Right lobe of liver (tissue), 6 donors: ENCODE results near the gene MYPOP. TPM values are rescaled to one million over a fixed set of nuclear protein-coding genes. Genes with fewer than 3 reads are reported as not detected.

Experiments used
- ATAC-seq, 4 donors: fragments of 200-7000 bp; cut with Tn5 transposase; one replicate each; pipeline ENCODE4 v1.9.1; 2020; ENCODE audit warnings: mild to moderate bottlenecking in 4 of 4, moderate library complexity in 4 of 4
- DNase-seq, 3 donors: peaks; one replicate each; pipeline ENCODE4 v3.0.0-alpha.2; 2020
- H3K27ac ChIP-seq, 3 donors: fragments of 200-600 bp; one replicate each; pipeline ENCODE4 v1.8.0; 2022
- H3K27me3 ChIP-seq, 2 donors: fragments of 200-600 bp; one replicate each; pipeline ENCODE4 v1.8.0; 2022
- H3K36me3 ChIP-seq, 4 donors: fragments of 200-600 bp; sonication (generic) in 1 of 4; one replicate each; pipeline versions ENCODE4 v1.5.1 to v1.8.0; 2017 to 2022; ENCODE audit warnings: control low read depth in 1 of 4
- H3K4me1 ChIP-seq, 4 donors: fragments of 200-600 bp; sonication (generic) in 1 of 4; one replicate each; pipeline versions ENCODE4 v1.5.1 to v1.8.0; 2017 to 2022; ENCODE audit warnings: control low read depth in 1 of 4
- H3K4me3 ChIP-seq, 3 donors: fragments of 200-600 bp; one replicate each; pipeline ENCODE4 v1.8.0; 2022
- H3K9me3 ChIP-seq, 4 donors: fragments of 200-600 bp; sonication (generic) in 1 of 4; one replicate each; pipeline versions ENCODE4 v1.5.1 to v1.8.0; 2017 to 2022; ENCODE audit warnings: control low read depth in 1 of 4
- CTCF ChIP-seq, 4 donors: fragments of 200-600 bp in 3 of 4; fragments of 450-650 bp in 1 of 4; IDR thresholded peaks; one replicate each; pipeline versions ENCODE4 v1.5.1 to v1.8.0; 2016 to 2022; ENCODE audit warnings: antibody characterized with exemption in 4 of 4, mild to moderate bottlenecking in 2 of 4
- POLR2A ChIP-seq: fragments of 450-650 bp; IDR thresholded peaks from one replicate; pipeline ENCODE4 v1.6.1; 2017; ENCODE audit warnings: antibody characterized with exemption, mild to moderate bottlenecking
- WGBS: methylation state at CpG from one replicate; pipeline ENCODE4 v1.1.6; 2018; ENCODE audit warnings: low coverage, low lambda C conversion rate; ENCODE audit not compliant: insufficient coverage; ENCODE audit errors: missing lambda C conversion rate; 5-methylcytosine and 5-hydroxymethylcytosine counted together
- intact Hi-C, 2 donors: fragments of 100-400 bp; cut with DNase I; formaldehyde crosslinking; loops; one replicate each; pipeline versions ENCODE4 v1.11.2 to v1.14.1; 2022
- total RNA-seq, 6 experiments: library from RNA; depleted of rRNA in 2 of 6; stranded (reverse); fragments of >200 nt in 2 of 6; fragmentation: NEBNext Ultra II Directional in 3 of 6; extraction: Animal tissue kit (Norgen Biotek cat#: 25700) in 3 of 6; gene quantifications; one replicate each; pipeline versions ENCODE4 v1.1.0 to v1.2.4, GENCODE V29; 2016 to 2023
- donor health status: DM: no; HTN: yes; CAD: no.
- donor health status: DM: no; HTN: no; CAD: no.
- donor health status: DM: no; HTN: no; CAD: no.
- donor health status: DM: no; HTN: yes; CAD: no.
- donor health status: DM: no; HTN: yes; CAD: no.

Gene MYPOP
- total RNA-seq, 6 experiments from 2014 or later = 2.5 to 5.2 (median 3.9) TPM

GRCh38 chr19:45938733-45939319 is 36.4 kb upstream of the MYPOP start:
- no peaks in the 10 kb centered on the region for H3K27me3 ChIP-seq
- H3K27ac ChIP-seq = no peak overlapping the region
- ATAC-seq (no peak), DNase-seq (no peak)
- H3K4me3 ChIP-seq = no peak overlapping the region
- TF ChIP-seq CTCF (IDR thresholded peaks at IDR 0.05) (no peak), POLR2A (no peak)
- intact Hi-C loops = no loop called here
- H3K4me1 ChIP-seq = no peaks in the 10 kb centered on the region
- 88% methylated on average over 3 of the region's 3 CpGs for WGBS
- H3K36me3 ChIP-seq = no peaks in the 10 kb centered on the region
- H3K9me3 ChIP-seq = no peaks in the 10 kb centered on the region

- ATAC-seq = no peak
- no peak for DNase-seq
- Histone ChIP-seq H3K4me1 (no peaks in the 10 kb centered on the region), H3K36me3 (no peaks in the 10 kb centered on the region), H3K27me3 (no peaks in the 10 kb centered on the region), H3K4me3 (no peak overlapping the region), H3K27ac (no peak overlapping the region), H3K9me3 (no peaks in the 10 kb centered on the region)
- intact Hi-C loops = no loop called here
- TF ChIP-seq CTCF (IDR thresholded peaks at IDR 0.05) = no peak
- no peak for TF ChIP-seq POLR2A
- 55% methylated on average over 2 of the region's 19 CpGs for WGBS
Measured at GRCh38 chr19:45935267-45935666, 32.9 kb upstream of the MYPOP start.

DNA sequence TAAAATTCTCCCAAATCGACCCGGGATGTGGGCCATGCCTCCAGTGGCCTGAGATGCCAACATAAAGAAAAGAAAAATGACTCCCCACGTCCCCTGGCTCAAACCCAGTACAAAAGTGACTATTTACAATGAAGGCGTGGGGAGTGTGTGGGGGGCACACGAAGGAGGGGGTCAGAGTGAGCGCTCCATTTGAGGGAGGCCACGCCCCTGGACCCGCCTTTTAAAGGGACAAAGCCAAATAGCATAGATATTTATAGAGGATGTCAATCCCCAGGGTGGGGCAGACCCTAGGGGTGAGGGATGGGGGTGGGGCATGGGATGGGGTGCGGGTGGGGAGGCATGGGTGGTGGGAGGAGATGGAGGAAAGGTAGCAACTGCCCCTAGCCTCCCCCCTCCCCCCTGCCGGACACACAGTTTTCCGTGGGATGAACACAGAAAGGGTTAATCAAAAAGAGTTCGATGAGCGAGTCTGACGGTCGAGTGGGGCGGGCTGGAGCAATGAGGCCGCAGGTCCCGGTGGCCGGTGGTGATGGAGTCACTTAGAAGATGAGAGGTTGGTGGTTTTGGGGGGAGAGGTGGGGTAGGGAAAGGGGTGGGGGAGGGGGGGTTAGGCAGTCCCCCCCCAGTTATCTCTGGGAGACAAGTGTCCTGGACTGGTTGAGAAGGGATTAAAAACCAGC is 32.3 kb upstream of the MYPOP start:
- H3K9me3 ChIP-seq = no peaks in the 10 kb centered on the region
- WGBS = 19% methylated on average over 19 of the region's 19 CpGs
- ATAC-seq (no peak), DNase-seq (no peak)
- no peaks in the 10 kb centered on the region for H3K36me3 ChIP-seq
- no peak overlapping the region for H3K4me3 ChIP-seq
- H3K27me3 ChIP-seq = no peaks in the 10 kb centered on the region
- intact Hi-C loops = no loop called here
- no peak overlapping the region for H3K27ac ChIP-seq
- no peaks in the 10 kb centered on the region for H3K4me1 ChIP-seq
- TF ChIP-seq CTCF (IDR thresholded peaks at IDR 0.05) = no peak

DNA sequence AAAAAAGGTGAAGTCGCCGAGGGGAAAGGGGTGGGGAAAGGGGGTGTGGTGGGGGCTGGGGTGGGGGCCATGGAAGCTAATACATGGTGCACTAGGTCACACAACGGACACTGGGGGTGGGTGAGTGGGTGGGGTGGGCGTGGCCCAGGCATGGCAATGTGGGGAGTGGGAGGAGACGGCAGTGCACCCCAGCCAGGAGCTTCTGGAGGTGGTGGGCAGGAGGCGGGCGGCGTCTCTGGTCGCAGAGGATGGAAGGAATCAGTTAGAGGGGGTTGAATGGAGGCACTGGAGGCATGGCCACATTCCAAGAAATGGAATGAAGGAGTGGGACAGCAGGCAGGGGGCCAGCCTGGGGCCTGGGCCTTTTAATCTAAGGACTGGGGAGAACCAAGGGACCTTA is 31.3 kb upstream of the MYPOP start:
- intact Hi-C loops = no loop called here
- Histone ChIP-seq H3K36me3 (no peaks in the 10 kb centered on the region), H3K4me3 (no peak overlapping the region), H3K4me1 (no peaks in the 10 kb centered on the region), H3K27ac (no peak overlapping the region), H3K9me3 (no peaks in the 10 kb centered on the region), H3K27me3 (no peaks in the 10 kb centered on the region)
- no peak for DNase-seq
- no peak for TF ChIP-seq POLR2A
- TF ChIP-seq CTCF (IDR thresholded peaks at IDR 0.05) = no peak
- no peak for ATAC-seq
- 55% methylated on average over 9 of the region's 9 CpGs for WGBS
